Calu3 (cell line): ENCODE data around the gene RIN2. TPM values are rescaled to one million over a fixed set of nuclear protein-coding genes. Genes with fewer than 3 reads are reported as not detected.
"Not testable (repeated sequence)": the region's sequence is repeated elsewhere in the genome, so short reads cannot be mapped to it uniquely, and the experiment has no call there.

Source experiments
- BruUV-seq: library from RNA; stranded (reverse); fragments of 400-500 nt; replicated peaks from 2 replicates; lab custom pipeline; 2021; lab: Mats Ljungman, UMichigan
- CTCF ChIA-PET: fragments of 300-600 bp; sonication (Branson Sonifier 250); formaldehyde crosslinking; loops from one replicate; lab custom pipeline; 2022; ENCODE audit warnings: antibody characterized with exemption; lab: Charles Lee
- DNase-seq: peaks from one replicate; pipeline ENCODE4 v3.0.0; 2022
- H3K27ac Mint-ChIP-seq: one replicate; pipeline ENCODE4 v1.8.0; 2022; ENCODE audit warnings: mixed read lengths; ENCODE audit not compliant: unreplicated experiment
- H3K27me3 Mint-ChIP-seq: one replicate; pipeline ENCODE4 v1.8.0; 2022; ENCODE audit warnings: mixed read lengths; ENCODE audit not compliant: unreplicated experiment
- H3K36me3 Mint-ChIP-seq: one replicate; pipeline ENCODE4 v1.8.0; 2022; ENCODE audit warnings: mild to moderate bottlenecking, moderate library complexity, mixed read lengths; ENCODE audit not compliant: insufficient read depth, unreplicated experiment
- H3K4me1 Mint-ChIP-seq: one replicate; pipeline ENCODE4 v1.8.0; 2022; ENCODE audit warnings: mild to moderate bottlenecking, low read depth, mixed read lengths; ENCODE audit not compliant: unreplicated experiment
- H3K4me3 Mint-ChIP-seq: one replicate; pipeline ENCODE4 v1.8.0; 2022; ENCODE audit warnings: mild to moderate bottlenecking, low read depth, moderate library complexity, mixed read lengths; ENCODE audit not compliant: unreplicated experiment
- H3K9me3 Mint-ChIP-seq: one replicate; pipeline ENCODE4 v1.8.0; 2022; ENCODE audit warnings: low read depth, mixed read lengths; ENCODE audit not compliant: unreplicated experiment
- intact Hi-C: fragments of 100-400 bp; cut with micrococcal nuclease; formaldehyde crosslinking; loops from one replicate; pipeline ENCODE4 v1.10.0; 2022; ENCODE audit not compliant: unreplicated experiment
- total RNA-seq: library from RNA; stranded (reverse); gene quantifications from 2 replicates; pipeline ENCODE4 v1.2.3, GENCODE V29; 2022
- TF ChIP-seq, protein P1 (sequence below): fragments of 200-600 bp; IDR thresholded peaks from one replicate; pipeline ENCODE4 v1.8.0; 2022; ENCODE audit warnings: antibody characterized with exemption; ENCODE audit not compliant: unreplicated experiment

The RIN2 gene
- total RNA-seq, 1 experiment from 2014 or later = 9.9 TPM

DNA sequence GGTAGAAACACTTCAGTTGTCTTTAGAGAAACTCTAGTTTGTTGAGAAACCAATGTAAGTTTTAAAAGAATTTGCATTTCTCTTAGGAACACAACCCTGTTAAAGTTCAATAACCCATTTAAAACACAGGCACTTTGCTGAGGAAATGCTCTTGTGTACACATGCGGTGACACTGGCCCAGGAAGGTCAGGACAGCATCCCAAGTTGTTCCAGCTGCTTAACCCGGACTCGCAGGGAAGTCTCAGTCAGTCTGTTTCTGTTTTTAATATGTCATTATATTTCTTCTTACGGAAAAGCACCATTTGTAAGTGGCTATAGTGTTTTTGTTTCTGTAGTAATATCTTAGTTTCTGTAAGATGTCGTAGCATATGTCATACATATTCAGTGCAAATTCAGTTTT is 36.9 kb downstream of the RIN2 start:
- BruUV-seq = no TSS peak
- no peak for DNase-seq
- no peaks in the 10 kb centered on the region for H3K36me3 Mint-ChIP-seq
- no peaks in the 10 kb centered on the region for H3K4me1 Mint-ChIP-seq
- H3K27ac Mint-ChIP-seq = no peak overlapping the region
- TF ChIP-seq, protein P1, sequence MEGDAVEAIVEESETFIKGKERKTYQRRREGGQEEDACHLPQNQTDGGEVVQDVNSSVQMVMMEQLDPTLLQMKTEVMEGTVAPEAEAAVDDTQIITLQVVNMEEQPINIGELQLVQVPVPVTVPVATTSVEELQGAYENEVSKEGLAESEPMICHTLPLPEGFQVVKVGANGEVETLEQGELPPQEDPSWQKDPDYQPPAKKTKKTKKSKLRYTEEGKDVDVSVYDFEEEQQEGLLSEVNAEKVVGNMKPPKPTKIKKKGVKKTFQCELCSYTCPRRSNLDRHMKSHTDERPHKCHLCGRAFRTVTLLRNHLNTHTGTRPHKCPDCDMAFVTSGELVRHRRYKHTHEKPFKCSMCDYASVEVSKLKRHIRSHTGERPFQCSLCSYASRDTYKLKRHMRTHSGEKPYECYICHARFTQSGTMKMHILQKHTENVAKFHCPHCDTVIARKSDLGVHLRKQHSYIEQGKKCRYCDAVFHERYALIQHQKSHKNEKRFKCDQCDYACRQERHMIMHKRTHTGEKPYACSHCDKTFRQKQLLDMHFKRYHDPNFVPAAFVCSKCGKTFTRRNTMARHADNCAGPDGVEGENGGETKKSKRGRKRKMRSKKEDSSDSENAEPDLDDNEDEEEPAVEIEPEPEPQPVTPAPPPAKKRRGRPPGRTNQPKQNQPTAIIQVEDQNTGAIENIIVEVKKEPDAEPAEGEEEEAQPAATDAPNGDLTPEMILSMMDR = no peak
- no peak overlapping the region for H3K4me3 Mint-ChIP-seq
- H3K27me3 Mint-ChIP-seq = no peaks in the 10 kb centered on the region
- CTCF ChIA-PET = no interaction called here
- no peaks in the 10 kb centered on the region for H3K9me3 Mint-ChIP-seq
- intact Hi-C loops = no loop called here

DNA sequence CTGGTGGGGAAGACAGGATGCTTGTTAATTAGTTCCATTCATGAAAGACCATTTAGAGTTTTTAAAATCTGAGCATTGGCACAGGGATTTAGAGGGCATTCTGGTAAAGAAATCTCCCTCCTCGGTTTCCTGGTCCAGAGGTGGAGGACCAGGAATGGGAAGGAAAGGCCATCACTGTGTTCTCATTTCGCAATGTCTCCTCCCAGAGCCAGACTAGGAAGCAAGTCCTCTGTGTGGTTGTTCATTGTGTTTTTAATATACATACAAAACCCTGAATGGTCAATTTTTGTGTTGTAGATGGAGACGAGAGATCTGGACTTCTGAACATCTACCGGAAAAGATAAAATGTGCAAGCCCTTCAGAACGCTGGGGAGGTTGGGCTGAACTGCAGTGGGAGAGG is 41.3 kb downstream of the RIN2 start:
- no peaks in the 10 kb centered on the region for H3K36me3 Mint-ChIP-seq
- TF ChIP-seq, protein P1 = no peak
- CTCF ChIA-PET = no interaction called here
- BruUV-seq = no TSS peak
- DNase-seq = no peak
- peaks cover 7% of the 10 kb centered on the region for H3K4me1 Mint-ChIP-seq
- no peaks in the 10 kb centered on the region for H3K27me3 Mint-ChIP-seq
- H3K9me3 Mint-ChIP-seq = no peaks in the 10 kb centered on the region
- intact Hi-C loops = no loop called here
- no peak overlapping the region for H3K27ac Mint-ChIP-seq
- H3K4me3 Mint-ChIP-seq = no peak overlapping the region

DNA sequence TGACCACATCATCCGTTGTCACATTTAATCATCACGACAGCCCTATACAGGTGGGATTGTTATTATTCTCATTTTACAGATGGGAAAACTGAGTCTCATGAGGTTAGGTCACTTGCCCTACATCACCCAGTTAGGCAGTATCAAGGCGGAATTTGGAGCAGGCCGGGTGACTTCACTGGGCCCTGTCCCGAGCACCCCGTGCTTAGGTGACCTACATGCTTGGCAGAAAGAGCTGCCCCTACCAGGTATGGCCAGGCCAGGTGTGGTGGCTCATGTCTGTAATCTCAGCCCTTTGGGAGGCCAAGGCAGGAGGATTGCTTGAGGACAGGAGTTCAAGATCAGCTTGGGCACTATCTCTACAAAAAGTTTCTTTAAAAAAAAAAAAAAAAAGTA is 44.0 kb downstream of the RIN2 start:
- CTCF ChIA-PET = no interaction called here
- no TSS peak for BruUV-seq
- intact Hi-C loops = loop anchor here (1.0 kb wide), 2 partner anchors 110 to 114 kb away; no protein-coding TSS in a partner anchor
- no peak overlapping the region for H3K27ac Mint-ChIP-seq
- H3K4me3 Mint-ChIP-seq = no peak overlapping the region
- H3K27me3 Mint-ChIP-seq = no peaks in the 10 kb centered on the region
- no peaks in the 10 kb centered on the region for H3K36me3 Mint-ChIP-seq
- H3K9me3 Mint-ChIP-seq = no peaks in the 10 kb centered on the region
- TF ChIP-seq, protein P1 = no peak
- DNase-seq = no peak
- peaks cover 7% of the 10 kb centered on the region for H3K4me1 Mint-ChIP-seq

DNA sequence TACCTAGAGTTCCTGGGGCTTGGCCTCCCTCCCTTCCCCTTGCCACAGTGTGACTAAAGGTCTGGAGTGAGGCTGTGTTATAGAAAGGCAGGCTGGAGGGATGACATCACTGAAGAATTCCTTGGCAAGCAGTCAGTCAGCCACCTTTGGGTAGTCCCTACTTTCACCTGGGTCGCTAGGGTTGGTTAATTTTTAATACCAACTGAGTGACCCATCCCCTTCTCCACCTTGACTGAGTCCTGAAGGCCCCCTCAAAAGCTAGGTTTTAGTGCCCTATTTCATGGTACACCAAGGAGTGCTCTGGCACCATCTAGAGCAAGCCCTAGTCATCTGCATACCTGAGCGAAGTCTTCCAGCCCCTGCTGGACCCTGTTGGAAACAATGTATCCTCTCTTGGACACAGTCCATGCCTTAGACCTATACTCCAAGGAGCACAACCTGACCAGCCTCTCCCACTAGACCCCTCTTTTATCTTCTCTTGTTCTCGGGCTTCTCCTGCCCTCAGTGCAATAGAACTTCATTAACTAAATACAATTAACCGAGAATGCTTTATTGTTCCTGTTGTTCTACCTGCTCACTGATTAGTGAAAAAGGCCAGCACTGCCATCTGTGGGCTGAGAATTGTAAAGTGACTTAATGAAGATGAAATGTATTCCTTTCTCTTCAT is 44.6 kb downstream of the RIN2 start:
- H3K27me3 Mint-ChIP-seq = no peaks in the 10 kb centered on the region
- CTCF ChIA-PET = interaction anchor here (0.6 kb wide), 1 partner anchor 20 kb away, joined by 3 read pairs; no protein-coding TSS in a partner anchor
- DNase-seq = peak; percentile 32
- H3K4me3 Mint-ChIP-seq = no peak overlapping the region
- BruUV-seq = no TSS peak
- no peak overlapping the region for H3K27ac Mint-ChIP-seq
- TF ChIP-seq, protein P1 = peak; percentile 17
- H3K36me3 Mint-ChIP-seq = no peaks in the 10 kb centered on the region
- intact Hi-C loops = loop anchor here (1.0 kb wide), 2 partner anchors 110 to 114 kb away; no protein-coding TSS in a partner anchor
- H3K9me3 Mint-ChIP-seq = no peaks in the 10 kb centered on the region
- peaks cover 7% of the 10 kb centered on the region for H3K4me1 Mint-ChIP-seq

DNA sequence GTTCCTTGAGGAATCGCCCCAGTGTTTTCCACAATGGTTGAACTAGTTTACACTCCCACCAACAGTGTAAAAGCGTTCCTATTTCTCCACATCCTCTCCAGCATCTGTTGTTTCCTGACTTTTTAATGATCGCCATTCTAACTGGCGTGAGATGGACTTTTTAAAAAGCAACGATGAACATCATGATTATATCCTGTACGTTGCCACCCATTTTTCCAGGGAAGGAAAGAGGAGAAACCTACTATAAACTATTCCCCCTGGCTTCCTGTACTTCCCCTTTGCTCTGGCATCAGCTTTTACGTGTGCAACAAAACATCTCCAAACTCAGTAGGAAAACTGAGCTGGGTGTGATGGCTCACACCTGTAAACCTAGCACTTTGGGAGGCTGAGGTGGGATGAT is 48.2 kb downstream of the RIN2 start:
- H3K36me3 Mint-ChIP-seq, H3K27me3 Mint-ChIP-seq, H3K27ac Mint-ChIP-seq, DNase-seq, H3K4me3 Mint-ChIP-seq, CTCF ChIA-PET, H3K9me3 Mint-ChIP-seq, H3K4me1 Mint-ChIP-seq, BruUV-seq, intact Hi-C loops: not testable (repeated sequence)
